NCI-H1417 (cell line): ENCODE results near the gene SNAP47.
A peak's percentile ranks its signal among the peaks of the same experiment; 100 is the strongest.

Source experiments
- DNase-seq, 3 experiments: peaks; one replicate each; lab custom pipeline; 2025; lab: John Stamatoyannopoulos, UW

SNAP47 gene

DNA sequence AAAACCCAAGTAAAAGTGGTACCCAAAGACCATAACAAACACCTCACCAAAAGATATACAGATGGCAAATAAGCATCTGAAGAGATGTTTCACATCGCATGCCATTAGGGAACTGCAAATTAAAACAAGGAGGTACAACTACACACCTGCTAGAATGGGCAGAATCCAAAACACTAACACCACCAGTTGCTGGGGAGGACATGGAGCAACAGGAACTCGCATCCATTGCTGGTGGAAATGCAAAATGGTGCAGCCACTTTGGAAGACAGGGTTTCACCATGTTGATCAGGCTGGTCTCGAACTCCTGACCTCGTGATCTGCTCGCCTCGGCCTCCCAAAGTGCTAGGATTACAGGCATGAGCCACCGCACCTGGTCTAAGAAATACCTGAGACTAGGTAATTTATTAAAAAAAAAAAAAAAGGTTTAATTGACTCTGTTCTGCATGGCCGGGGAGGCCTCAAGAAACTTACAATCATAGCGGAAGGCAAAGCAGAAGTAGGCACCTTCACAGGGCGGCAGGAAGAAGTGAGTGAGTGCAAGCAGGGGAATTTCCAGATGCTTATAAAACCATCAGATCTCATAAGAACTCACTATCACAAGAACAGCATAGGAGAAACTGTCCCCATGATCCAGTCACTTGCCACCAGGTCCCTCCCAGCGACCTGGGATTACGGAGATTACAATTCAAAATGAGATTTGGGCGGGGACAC is 50.0 kb downstream of the SNAP47 start:
- DNase-seq: no peak

DNA sequence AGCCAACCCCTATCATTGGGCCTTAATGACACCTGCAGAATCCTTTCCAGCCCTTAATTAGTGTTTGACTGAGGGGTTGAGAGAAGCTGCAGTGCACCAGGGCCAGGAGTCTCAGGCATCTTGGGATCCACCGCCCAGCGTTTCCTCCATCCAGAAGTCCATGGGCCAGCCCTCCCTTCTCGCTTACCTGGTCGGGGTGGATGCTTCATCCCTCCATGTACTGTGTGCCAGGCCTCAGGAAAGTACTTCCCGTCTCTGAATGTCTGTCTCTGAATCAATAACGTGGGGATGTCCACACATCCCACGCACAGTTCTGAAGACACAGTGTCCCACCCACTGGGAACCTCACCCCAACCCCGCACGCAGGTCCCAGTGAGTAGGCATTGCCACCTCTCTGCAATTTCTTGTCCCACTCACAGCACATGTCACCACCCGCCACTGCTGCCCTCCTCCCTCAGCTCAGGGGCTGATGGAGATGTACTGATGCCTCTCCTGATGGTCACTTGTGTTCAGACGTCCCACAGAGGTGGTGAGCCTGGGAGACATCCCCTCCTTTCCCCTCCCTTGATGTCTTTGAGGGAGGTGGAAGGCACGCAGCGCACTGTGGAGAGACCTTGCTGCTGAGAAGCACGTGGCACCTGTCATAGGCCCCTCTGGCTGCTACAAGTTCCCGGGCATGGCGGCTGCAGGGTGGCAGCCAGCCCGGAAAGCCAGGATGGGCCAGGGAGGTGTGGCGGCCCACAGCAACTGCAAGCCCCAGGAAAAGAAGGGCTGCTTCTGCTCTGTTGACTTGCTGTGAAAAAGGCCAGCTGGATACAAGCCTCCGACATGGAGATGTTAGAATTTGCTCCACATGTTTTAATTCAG is 50.8 kb downstream of the SNAP47 start:
- no peak for DNase-seq

DNA sequence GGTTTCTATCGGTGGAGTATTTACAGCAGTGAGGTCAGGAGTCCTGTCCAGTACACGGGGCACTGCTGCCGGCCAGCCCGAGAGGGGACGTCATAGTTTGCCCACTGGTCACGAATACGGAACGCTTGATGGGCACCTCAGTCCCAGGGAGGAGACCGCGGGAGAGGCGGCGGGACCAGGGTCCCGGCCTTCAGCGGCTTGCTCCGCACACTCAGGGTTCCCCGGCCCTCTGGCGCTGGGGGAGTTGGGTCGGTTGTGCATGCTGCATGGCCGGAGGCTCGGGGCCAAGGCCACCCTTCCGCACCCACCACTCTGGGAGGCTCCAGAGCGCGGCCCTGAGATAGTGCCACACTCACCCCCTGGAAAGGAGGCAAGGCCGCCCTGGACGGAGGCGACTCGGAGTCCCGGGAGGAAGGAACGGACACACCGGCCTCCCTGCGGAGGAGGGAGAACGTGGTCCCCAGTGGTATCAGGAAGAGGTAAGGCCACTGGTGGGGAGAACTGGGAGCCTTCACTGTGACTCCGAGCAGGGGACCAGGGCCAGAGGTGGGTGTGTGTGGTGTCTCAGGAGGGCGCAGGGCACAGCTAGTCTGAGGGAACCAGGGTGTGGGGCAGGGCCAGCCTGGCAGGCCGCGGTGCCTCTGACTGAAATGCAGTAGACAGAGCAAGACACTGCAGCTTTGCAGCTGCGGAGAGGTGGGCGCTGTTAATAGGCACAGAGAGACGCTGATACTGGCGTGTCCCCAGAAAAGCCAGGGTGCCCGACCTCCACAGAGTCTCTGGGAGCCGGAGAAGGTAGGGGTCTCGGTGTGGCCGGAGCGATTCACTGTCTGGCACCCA is 51.7 kb downstream of the SNAP47 start:
- peak in 2 of 3 experiments; percentile 56 to 67 for DNase-seq

- DNase-seq: peak; percentile 86 to 96 (median 92)
Observed at GRCh38 chr1:227787513-227788270, 52.5 kb downstream of the SNAP47 start.

- peak in 2 of 3 experiments; percentile 74 to 79 for DNase-seq
Observed at GRCh38 chr1:227788271-227789083, 53.2 kb downstream of the SNAP47 start.

GRCh38 chr1:227789084-227790033 is 54.1 kb downstream of the SNAP47 start:
- no peak for DNase-seq

DNA sequence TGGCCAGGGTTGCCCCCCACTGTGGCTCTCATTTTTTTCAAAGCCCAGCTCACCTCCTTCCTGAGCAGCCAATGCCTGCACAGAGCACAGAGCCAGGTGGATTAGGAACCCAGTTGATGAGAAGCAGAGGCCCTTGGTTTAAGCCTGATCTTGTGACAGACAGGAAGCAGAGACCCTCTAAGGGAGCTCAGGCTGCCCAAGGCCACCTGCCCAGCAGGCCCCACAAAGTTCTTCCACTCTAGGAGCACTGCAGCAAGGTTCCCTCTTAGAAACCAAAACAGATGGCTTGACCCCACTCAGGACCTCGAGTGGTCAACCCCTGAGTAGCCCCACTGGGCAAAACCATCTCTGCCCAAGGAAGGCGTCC is 54.8 kb downstream of the SNAP47 start:
- no peak for DNase-seq

GRCh38 chr1:227790868-227791267 is 55.6 kb downstream of the SNAP47 start:
- DNase-seq: no peak

- no peak for DNase-seq
Observed at GRCh38 chr1:227791425-227792143, 56.3 kb downstream of the SNAP47 start.

DNA sequence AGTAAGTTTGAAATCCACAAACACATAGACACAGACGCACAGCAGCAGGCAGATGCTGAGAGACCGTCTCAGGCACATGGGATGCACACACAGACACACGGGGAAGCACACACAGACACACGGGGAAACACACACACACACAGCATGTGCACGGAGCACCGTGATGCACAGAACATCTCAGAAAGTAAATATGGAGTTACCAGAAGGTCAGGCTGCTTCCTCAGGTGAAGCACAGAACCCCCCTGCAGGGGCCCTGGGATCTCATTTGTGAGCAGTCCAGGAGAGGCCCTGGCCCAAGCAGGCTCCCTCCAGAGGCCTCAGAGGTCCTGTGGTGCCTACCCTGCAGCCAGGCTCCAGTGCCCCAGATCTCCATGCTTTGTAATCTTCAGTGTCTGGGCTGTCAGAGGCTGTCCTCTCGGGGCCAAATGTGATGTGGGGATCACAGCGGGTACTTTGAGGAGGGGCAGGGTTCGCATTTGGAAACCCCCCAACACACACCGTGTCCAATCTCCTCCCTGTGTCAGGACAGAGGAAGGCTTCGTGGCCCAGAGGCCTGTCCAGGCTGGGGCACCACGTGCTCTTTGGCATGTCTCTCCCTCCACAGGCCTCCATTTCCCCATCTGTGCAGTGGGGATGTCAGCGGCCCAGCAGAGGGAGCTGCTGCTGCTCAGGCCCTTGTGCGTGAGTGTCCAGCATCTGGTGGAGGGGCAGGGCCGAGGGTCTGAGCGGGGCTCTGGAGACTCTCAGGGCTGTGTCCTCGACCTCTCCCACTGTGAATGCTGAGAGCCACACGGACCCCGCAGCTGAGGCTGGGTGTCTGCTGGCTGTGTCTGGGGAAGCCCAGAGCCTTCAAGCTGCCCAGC is 57.2 kb downstream of the SNAP47 start:
- no peak for DNase-seq

DNA sequence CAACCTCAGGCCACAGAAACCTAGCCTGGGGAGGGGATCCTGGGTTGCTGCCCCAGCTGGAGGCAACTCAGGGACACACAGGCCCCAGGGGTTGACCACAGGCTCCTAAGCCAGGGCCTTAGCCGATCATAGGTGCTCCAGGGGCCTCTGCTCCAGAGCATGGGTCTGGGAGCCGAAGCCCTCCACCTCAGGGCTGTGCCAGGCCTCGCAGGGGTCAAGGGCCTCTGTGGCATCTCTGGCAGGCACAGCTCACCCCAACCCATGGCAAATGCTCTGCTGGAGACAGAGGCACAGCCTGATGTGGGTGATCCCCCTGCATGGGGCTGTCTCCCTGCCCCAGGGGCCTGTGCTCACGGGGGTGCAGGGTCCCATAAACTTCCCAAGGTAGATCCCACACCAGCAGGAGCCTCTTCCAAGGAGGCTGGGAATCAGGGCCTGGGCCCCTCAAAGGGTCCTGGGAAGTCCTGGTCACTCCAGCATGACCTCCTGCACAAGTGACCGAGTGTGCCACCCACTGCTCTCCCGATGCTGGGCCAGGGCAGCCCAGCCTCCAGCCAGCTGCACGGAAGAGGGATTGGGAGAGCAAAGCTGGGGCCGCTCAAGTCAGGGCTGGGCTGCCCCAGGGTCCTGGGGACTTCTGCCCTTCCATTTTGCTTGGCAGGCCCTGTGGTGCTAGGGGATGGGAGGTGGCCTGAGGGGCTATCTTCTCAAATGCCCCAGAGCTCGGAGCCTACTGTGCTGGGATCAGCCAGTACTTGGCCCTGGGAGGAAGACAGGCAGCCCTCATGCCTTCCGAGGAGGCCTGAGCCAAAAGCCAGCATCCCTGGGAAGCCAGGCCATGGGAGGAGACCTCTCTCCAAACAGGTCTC is 58.1 kb downstream of the SNAP47 start:
- no peak for DNase-seq

- DNase-seq: peak in 1 of 3 experiments; percentile 12
Observed at GRCh38 chr1:227793948-227794816, 58.9 kb downstream of the SNAP47 start.

DNA sequence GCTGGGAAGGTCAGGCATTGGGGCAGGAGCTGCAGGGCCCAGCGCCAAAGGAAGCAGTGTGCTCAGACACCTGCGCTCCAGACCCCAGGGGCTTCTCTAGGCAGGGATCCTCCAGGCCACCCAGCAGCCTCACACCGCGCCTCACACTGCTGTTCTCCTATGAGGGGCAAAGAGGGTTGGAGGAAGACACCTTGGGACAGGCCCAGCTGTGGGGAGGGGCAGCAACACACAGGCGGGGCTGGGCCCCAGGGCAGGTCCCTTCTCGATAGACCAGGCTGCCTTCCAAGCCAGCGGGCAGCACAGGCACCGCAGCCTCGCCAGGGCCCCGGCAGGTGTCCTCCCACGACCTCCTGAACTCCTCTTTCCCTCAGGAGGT is 59.6 kb downstream of the SNAP47 start:
- DNase-seq: no peak

DNA sequence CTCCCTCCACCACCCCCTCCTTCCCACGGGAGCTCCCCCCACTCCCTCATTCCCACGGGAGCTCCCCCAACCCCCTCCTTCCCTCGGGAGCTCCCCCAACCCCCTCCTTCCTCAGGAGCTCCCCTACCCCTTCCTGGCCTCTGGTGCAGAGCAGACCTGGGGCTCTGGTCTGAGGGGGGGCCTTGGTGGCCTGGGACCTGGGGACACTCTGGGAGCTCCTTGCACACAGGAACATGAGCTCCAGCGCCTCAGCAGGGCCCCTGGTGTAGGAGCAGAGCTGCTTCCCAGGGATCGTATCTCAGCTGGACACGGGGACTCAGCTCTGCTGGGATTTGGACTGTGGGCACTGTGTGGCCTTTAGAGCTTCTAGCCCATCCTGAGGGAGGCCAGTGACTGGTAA is 60.5 kb downstream of the SNAP47 start:
- DNase-seq: no peak

- no peak for DNase-seq
Observed at GRCh38 chr1:227796359-227796915, 61.2 kb downstream of the SNAP47 start.

DNA sequence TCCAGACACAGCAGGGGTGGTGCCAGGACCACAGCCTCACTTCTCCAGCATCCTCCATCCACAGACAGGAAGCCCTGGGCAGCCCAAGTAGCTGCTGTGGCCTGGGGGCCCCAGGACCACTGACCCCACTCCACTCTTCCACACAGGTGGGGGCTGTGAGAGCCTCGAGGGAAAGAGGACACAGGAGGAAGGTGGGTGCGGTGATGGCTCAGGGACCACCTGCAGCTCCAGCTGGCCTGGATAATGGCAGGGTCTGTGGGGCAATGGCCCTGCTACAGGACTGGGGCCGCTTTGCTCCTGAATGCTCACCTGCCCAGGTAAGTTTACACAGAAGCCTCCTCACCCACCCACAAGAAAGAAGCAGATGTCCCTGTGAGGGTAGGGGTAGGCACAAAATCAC is 61.9 kb downstream of the SNAP47 start:
- DNase-seq: no peak
